B cell (primary cell): ENCODE measurements around the gene WFDC5. TPM values are rescaled to one million over a fixed set of nuclear protein-coding genes. Genes with fewer than 3 reads are reported as not detected.

ENCODE experiments used
- ATAC-seq: fragments of 200-7000 bp; cut with Tn5 transposase; one replicate; pipeline ENCODE4 v1.10.0; 2021; ENCODE audit warnings: low read depth, mild to moderate bottlenecking, moderate number of reproducible peaks, moderate library complexity
- CTCF ChIA-PET: fragments of 350-600 bp; sonication (Branson Sonifier 250); formaldehyde crosslinking; loops from one replicate; lab custom pipeline; 2021; ENCODE audit warnings: antibody characterized with exemption, inconsistent platforms; lab: Charles Lee
- POLR2A ChIA-PET: fragments of 350-600 bp; sonication (Branson Sonifier 250); formaldehyde crosslinking; loops from one replicate; lab custom pipeline; 2021; ENCODE audit warnings: antibody characterized with exemption; lab: Charles Lee
- DNase-seq: peaks from one replicate; pipeline ENCODE4 v3.0.0; 2013
- H2AFZ ChIP-seq: 2 replicates; pipeline ENCODE4 v1.6.1; 2012; ENCODE audit warnings: mild to moderate bottlenecking, low read depth, low read length; ENCODE audit not compliant: insufficient read depth, poor library complexity, severe bottlenecking
- H3K27ac ChIP-seq, 2 donors: 1 replicate in 1 of 2; 2 replicates in 1 of 2; pipeline ENCODE4 v1.5.1; 2012 to 2013; ENCODE audit warnings: low read length in 2 of 2, mild to moderate bottlenecking in 2 of 2, moderate library complexity in 1 of 2
- H3K27me3 ChIP-seq, 4 experiments: fragments of 200-600 bp in 1 of 4; sonication (generic) in 1 of 4; replicated peaks in 1 of 4; 1 replicate in 2 of 4; 2 replicates in 2 of 4; pipeline versions ENCODE4 v1.6.1 to v1.7.0; 2013 to 2016; ENCODE audit warnings: low read length in 3 of 4, mild to moderate bottlenecking in 2 of 4, mixed read lengths in 1 of 4, moderate library complexity in 1 of 4; ENCODE audit not compliant: insufficient read depth in 4 of 4, control insufficient read depth in 3 of 4; ENCODE audit errors: control extremely low read depth in 1 of 4
- H3K36me3 ChIP-seq, 2 experiments: replicated peaks in 1 of 2; 1 replicate in 1 of 2; 2 replicates in 1 of 2; pipeline versions ENCODE4 v1.6.1 to v1.7.1; 2013; ENCODE audit warnings: low read length in 1 of 2; ENCODE audit not compliant: insufficient read depth in 2 of 2, control insufficient read depth in 1 of 2; ENCODE audit errors: control extremely low read depth in 1 of 2, extremely low read depth in 1 of 2
- H3K4me1 ChIP-seq, 2 donors: fragments of 200-600 bp in 1 of 2; sonication (generic) in 1 of 2; 1 replicate in 1 of 2; 2 replicates in 1 of 2; pipeline versions ENCODE4 v1.5.1 to v1.6.1; 2013 to 2017; ENCODE audit warnings: low read length in 2 of 2; ENCODE audit not compliant: control insufficient read depth in 2 of 2, insufficient read depth in 2 of 2
- H3K4me2 ChIP-seq: replicated peaks from 2 replicates; pipeline ENCODE3; 2012; ENCODE audit warnings: mild to moderate bottlenecking, low read depth, low read length; ENCODE audit not compliant: poor library complexity, severe bottlenecking
- H3K4me3 ChIP-seq, 5 experiments: fragments of 200-600 bp in 1 of 5; sonication (generic) in 1 of 5; 1 replicate in 3 of 5; 2 replicates in 2 of 5; pipeline versions ENCODE4 v1.5.1 to v1.7.0; 2011 to 2016; ENCODE audit warnings: low read length in 4 of 5, mild to moderate bottlenecking in 4 of 5, low read depth in 2 of 5, control low read depth in 1 of 5, moderate library complexity in 1 of 5; ENCODE audit not compliant: insufficient read depth in 1 of 5; ENCODE audit errors: control extremely low read depth in 1 of 5, extremely low read depth in 1 of 5
- H3K79me2 ChIP-seq: fragments of 200-600 bp; sonication (generic); one replicate; pipeline ENCODE4 v1.6.0; 2016; ENCODE audit warnings: low read length; ENCODE audit not compliant: control insufficient read depth, insufficient read depth
- H3K9ac ChIP-seq: fragments of 200-600 bp; sonication (generic); 2 replicates; pipeline ENCODE4 v1.6.1; 2017; ENCODE audit warnings: mild to moderate bottlenecking, low read length, moderate library complexity
- H3K9me3 ChIP-seq, 3 donors: one replicate each; pipeline versions ENCODE4 v1.6.1 to v1.7.1; 2013; ENCODE audit warnings: low read length in 2 of 3; ENCODE audit not compliant: control insufficient read depth in 2 of 3, insufficient read depth in 1 of 3; ENCODE audit errors: control extremely low read depth in 1 of 3
- H4K20me1 ChIP-seq: 2 replicates; pipeline ENCODE4 v1.6.0; 2012; ENCODE audit warnings: mild to moderate bottlenecking, low read length; ENCODE audit not compliant: insufficient read depth, control insufficient read depth, poor library complexity, severe bottlenecking
- H3K27ac Mint-ChIP-seq: one replicate; pipeline ENCODE4 v1.8.0; 2021; ENCODE audit warnings: mixed read lengths
- H3K27me3 Mint-ChIP-seq: one replicate; pipeline ENCODE4 v1.8.0; 2021; ENCODE audit warnings: mixed read lengths
- H3K4me1 Mint-ChIP-seq: one replicate; pipeline ENCODE4 v1.8.0; 2021; ENCODE audit warnings: mixed read lengths
- H3K4me3 Mint-ChIP-seq: one replicate; pipeline ENCODE4 v1.8.0; 2021; ENCODE audit warnings: mixed read lengths
- H3K9me3 Mint-ChIP-seq: one replicate; pipeline ENCODE4 v1.8.0; 2022; ENCODE audit warnings: mixed read lengths; ENCODE audit not compliant: insufficient read depth
- CTCF ChIP-seq: fragments of 200-600 bp; IDR thresholded peaks from one replicate; pipeline ENCODE4 v1.8.0; 2022; ENCODE audit warnings: antibody characterized with exemption, mild to moderate bottlenecking
- EZH2 ChIP-seq: IDR thresholded peaks from 2 replicates; pipeline ENCODE4 v1.6.1; 2012; ENCODE audit warnings: borderline replicate concordance, low read depth, mild to moderate bottlenecking, moderate library complexity, low read length; ENCODE audit not compliant: insufficient read depth, poor library complexity, severe bottlenecking
- WGBS: methylation state at CpG from one replicate; pipeline ENCODE4 v1.1.5; 2013; ENCODE audit warnings: missing lambda C conversion rate; ENCODE audit not compliant: insufficient coverage; 5-methylcytosine and 5-hydroxymethylcytosine counted together
- intact Hi-C: fragments of 100-400 bp; cut with micrococcal nuclease; formaldehyde crosslinking; loops from one replicate; pipeline ENCODE4 v1.10.0; 2022
- polyA plus RNA-seq: library from polyadenylated mRNA; depleted of rRNA; stranded (reverse); fragments of >200 nt; gene quantifications from 2 replicates; pipeline ENCODE4 v1.2.3, GENCODE V29; 2012
- total RNA-seq, 2 donors: library from RNA; stranded (reverse); fragments of 120-200 nt in 1 of 2; gene quantifications; 1 replicate in 1 of 2; 2 replicates in 1 of 2; pipeline versions ENCODE4 v1.2.3 to v1.2.4, GENCODE V29; 2013 to 2022

Gene WFDC5
- total and polyA plus RNA-seq, 2 donors (not counting 1 experiment from before 2014, with no cell fraction given): not detected

GRCh38 chr20:45061244-45061643 is 53.7 kb downstream of the WFDC5 start:
- Histone ChIP-seq H3K4me3 (no peak overlapping the region), H3K79me2 (peaks cover 89% of the 10 kb centered on the region), H3K27me3 (no peaks in the 10 kb centered on the region), H4K20me1 (peaks cover 25% of the 10 kb centered on the region), H3K4me2 (no peak overlapping the region), H3K9me3 (peaks cover 0 to 1% (median 0%) of the 10 kb centered on the region in 3 donors), H3K36me3 (peaks cover 4 to 35% of the 10 kb centered on the region in 2 experiments), H3K4me1 (peaks cover 7 to 11% of the 10 kb centered on the region in 2 donors), H3K9ac (no peak overlapping the region), H2AFZ (no peak overlapping the region), H3K27ac (peak overlapping the region in 1 of 2 donors; percentile 24)
- H3K9me3 Mint-ChIP-seq: no peaks in the 10 kb centered on the region
- no CpG with 5 or more reads among the region's 4 CpGs for WGBS
- H3K27me3 Mint-ChIP-seq: no peaks in the 10 kb centered on the region
- no peak overlapping the region for H3K4me3 Mint-ChIP-seq
- no peak overlapping the region for H3K27ac Mint-ChIP-seq
- DNase-seq (no peak), ATAC-seq (no peak)
- ChIA-PET POLR2A (no interaction called here), CTCF (interaction anchor here (1.5 to 1.7 kb wide), 2 partner anchors 17 kb away, joined by 4 to 7 read pairs; no protein-coding TSS in a partner anchor)
- intact Hi-C loops: no loop called here
- TF ChIP-seq EZH2: no peak
- no peak for TF ChIP-seq CTCF
- H3K4me1 Mint-ChIP-seq: peaks cover 58% of the 10 kb centered on the region

GRCh38 chr20:45060294-45060693 is 54.7 kb downstream of the WFDC5 start:
- ATAC-seq (no peak), DNase-seq (no peak)
- Histone ChIP-seq H3K27me3 (no peaks in the 10 kb centered on the region), H3K4me2 (no peak overlapping the region), H3K79me2 (peaks cover 88% of the 10 kb centered on the region), H4K20me1 (peaks cover 23% of the 10 kb centered on the region), H3K9me3 (peaks cover 0 to 1% (median 0%) of the 10 kb centered on the region in 3 donors), H2AFZ (no peak overlapping the region), H3K36me3 (peaks cover 4 to 37% of the 10 kb centered on the region in 2 experiments), H3K27ac (peak overlapping the region in 1 of 2 donors; percentile 60), H3K9ac (no peak overlapping the region), H3K4me1 (peaks cover 7 to 11% of the 10 kb centered on the region in 2 donors), H3K4me3 (no peak overlapping the region)
- no peak overlapping the region for H3K4me3 Mint-ChIP-seq
- TF ChIP-seq CTCF (no peak), EZH2 (no peak)
- POLR2A ChIA-PET: no interaction called here
- H3K27me3 Mint-ChIP-seq: no peaks in the 10 kb centered on the region
- CTCF ChIA-PET: interaction anchor here (1.0 to 1.7 kb wide), 3 partner anchors 8 to 49 kb away, joined by 3 to 7 read pairs (median 5); no protein-coding TSS in a partner anchor
- no peaks in the 10 kb centered on the region for H3K9me3 Mint-ChIP-seq
- peaks cover 58% of the 10 kb centered on the region for H3K4me1 Mint-ChIP-seq
- H3K27ac Mint-ChIP-seq: peak overlapping the region; percentile 29
- WGBS: no CpG with 5 or more reads among the region's 4 CpGs
- intact Hi-C loops: no loop called here
